ENCODE measurements around the gene ENAH. TPM values are rescaled to one million over a fixed set of nuclear protein-coding genes. Genes with fewer than 3 reads are reported as not detected.
"Not testable (repeated sequence)": the region's sequence is repeated elsewhere in the genome, so short reads cannot be mapped to it uniquely, and the experiment has no call there.

ENAH gene
- total RNA-seq, 1 donor from 2014 or later = 434 TPM

DNA sequence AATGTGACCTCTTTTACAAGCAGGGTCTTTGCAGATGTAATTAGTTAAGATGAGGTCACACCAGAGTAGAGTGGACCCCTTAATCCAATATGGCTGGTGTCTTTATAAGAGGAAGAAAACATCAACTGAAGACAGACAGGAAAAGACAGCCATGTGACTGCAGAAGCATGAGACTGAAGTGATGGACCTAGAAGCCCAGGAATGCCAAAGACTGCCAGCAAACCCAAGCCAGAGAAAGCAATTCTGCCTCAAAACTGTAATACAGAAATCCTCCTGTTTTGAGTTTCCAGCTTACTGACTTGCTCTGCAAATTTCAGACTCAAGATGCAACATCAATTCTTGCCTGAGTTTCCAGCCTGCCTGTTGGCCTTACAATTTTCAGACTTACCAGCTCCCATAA, 17.3 kb downstream of the ENAH start:
- DNase-seq (ENCODE audit: low spot score) = no peak
- Mint-ChIP-seq H3K9me3 (ENCODE audit: low read depth) (no peaks in the 10 kb centered on the region), H3K36me3 (ENCODE audit: low read depth) (peaks cover 16% of the 10 kb centered on the region), H3K27ac (ENCODE audit: unreplicated experiment) (peak overlapping the region; percentile 82), H3K27me3 (ENCODE audit: low read depth) (no peaks in the 10 kb centered on the region), H3K4me1 (ENCODE audit: low read depth) (peaks cover 75% of the 10 kb centered on the region), H3K4me3 (ENCODE audit: unreplicated experiment) (no peak overlapping the region)
- no peak for TF ChIP-seq CTCF (IDR thresholded peaks at IDR 0.05)

GRCh38 chr1:225632836-225633235, 20.1 kb downstream of the ENAH start:
- H3K9me3 Mint-ChIP-seq (ENCODE audit: low read depth); H3K4me3 Mint-ChIP-seq (ENCODE audit: unreplicated experiment); DNase-seq (ENCODE audit: low spot score); H3K36me3 Mint-ChIP-seq (ENCODE audit: low read depth); H3K27me3 Mint-ChIP-seq (ENCODE audit: low read depth); H3K27ac Mint-ChIP-seq (ENCODE audit: unreplicated experiment): not testable (repeated sequence)
- H3K4me1 Mint-ChIP-seq (ENCODE audit: low read depth) = peaks cover 71% of the 10 kb centered on the region

GRCh38 chr1:225631021-225631663, 21.8 kb downstream of the ENAH start:
- Mint-ChIP-seq H3K27me3 (ENCODE audit: low read depth) (no peaks in the 10 kb centered on the region), H3K27ac (ENCODE audit: unreplicated experiment) (peak overlapping the region; percentile 68), H3K9me3 (ENCODE audit: low read depth) (no peaks in the 10 kb centered on the region), H3K4me1 (ENCODE audit: low read depth) (peaks cover 78% of the 10 kb centered on the region), H3K4me3 (ENCODE audit: unreplicated experiment) (no peak overlapping the region), H3K36me3 (ENCODE audit: low read depth) (peaks cover 5% of the 10 kb centered on the region)
- no peak for TF ChIP-seq CTCF (IDR thresholded peaks at IDR 0.05)
- no peak for DNase-seq (ENCODE audit: low spot score)

DNA sequence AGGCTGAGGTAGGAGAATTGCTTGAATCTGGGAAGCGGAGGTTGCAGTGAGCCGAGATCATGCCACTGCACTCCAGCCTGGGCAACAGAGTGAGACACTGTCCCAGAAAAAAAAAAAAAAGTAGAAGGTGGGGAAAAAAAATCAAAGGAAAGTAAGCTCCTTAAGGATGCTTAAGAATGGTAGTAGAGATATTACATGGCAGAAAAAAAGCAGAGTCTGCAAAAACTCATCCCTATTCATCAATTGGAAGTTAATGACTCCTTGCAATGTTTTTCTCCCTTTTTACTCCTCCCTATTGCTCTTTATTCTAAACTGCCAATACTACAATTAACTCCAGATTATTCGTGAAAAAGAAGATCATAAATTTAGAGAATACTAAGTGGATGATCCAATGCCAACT, 23.4 kb downstream of the ENAH start:
- no peak for DNase-seq (ENCODE audit: low spot score)
- Mint-ChIP-seq H3K4me3 (ENCODE audit: unreplicated experiment) (no peak overlapping the region), H3K27ac (ENCODE audit: unreplicated experiment) (peak overlapping the region; percentile 29), H3K4me1 (ENCODE audit: low read depth) (peaks cover 80% of the 10 kb centered on the region), H3K36me3 (ENCODE audit: low read depth) (no peaks in the 10 kb centered on the region), H3K27me3 (ENCODE audit: low read depth) (no peaks in the 10 kb centered on the region), H3K9me3 (ENCODE audit: low read depth) (no peaks in the 10 kb centered on the region)
- no peak for TF ChIP-seq CTCF (IDR thresholded peaks at IDR 0.05)

- H3K27ac Mint-ChIP-seq (ENCODE audit: unreplicated experiment) = peak overlapping the region; percentile 45
- not testable (repeated sequence) for H3K9me3 Mint-ChIP-seq (ENCODE audit: low read depth); H3K36me3 Mint-ChIP-seq (ENCODE audit: low read depth); H3K27me3 Mint-ChIP-seq (ENCODE audit: low read depth); DNase-seq (ENCODE audit: low spot score); H3K4me3 Mint-ChIP-seq (ENCODE audit: unreplicated experiment)
- H3K4me1 Mint-ChIP-seq (ENCODE audit: low read depth) = peaks cover 79% of the 10 kb centered on the region
Observed at GRCh38 chr1:225628794-225629193, 24.1 kb downstream of the ENAH start.

GRCh38 chr1:225627304-225627947, 25.5 kb downstream of the ENAH start:
- H3K4me1 Mint-ChIP-seq (ENCODE audit: low read depth) = peaks cover 81% of the 10 kb centered on the region

More at GRCh38 chr1:225627304-225627947, 25.5 kb downstream of the ENAH start:
- H3K27ac Mint-ChIP-seq (ENCODE audit: unreplicated experiment) = peak overlapping the region; percentile 77
- no peak overlapping the region for H3K4me3 Mint-ChIP-seq (ENCODE audit: unreplicated experiment)
- TF ChIP-seq CTCF (IDR thresholded peaks at IDR 0.05) = no peak
- no peak for DNase-seq (ENCODE audit: low spot score)
- H3K36me3 Mint-ChIP-seq (ENCODE audit: low read depth) = peaks cover 4% of the 10 kb centered on the region
- no peaks in the 10 kb centered on the region for H3K9me3 Mint-ChIP-seq (ENCODE audit: low read depth)
- H3K27me3 Mint-ChIP-seq (ENCODE audit: low read depth) = no peaks in the 10 kb centered on the region

Measured in chondrocyte (in vitro differentiated cells).